WTC11 (cell line): ENCODE measurements around the gene TBX15. TPM values are rescaled to one million over a fixed set of nuclear protein-coding genes. Genes with fewer than 3 reads are reported as not detected.

ENCODE experiments used
- ATAC-seq: fragments of 200-7000 bp; cut with Tn5 transposase; 2 replicates; pipeline ENCODE4 v1.10.0; 2021; ENCODE audit warnings: mild to moderate bottlenecking, moderate library complexity
- CTCF ChIA-PET: fragments of 300-600 bp; sonication (Branson Sonifier 250); formaldehyde crosslinking; loops from one replicate; lab custom pipeline; 2021; ENCODE audit warnings: antibody characterized with exemption; lab: Charles Lee
- POLR2A ChIA-PET: fragments of 350-600 bp; sonication (Branson Sonifier 250); formaldehyde crosslinking; loops from one replicate; lab custom pipeline; 2021; ENCODE audit warnings: antibody characterized with exemption; lab: Charles Lee
- DNase-seq: peaks from one replicate; pipeline ENCODE4 v3.0.0; 2021; ENCODE audit warnings: low spot score
- H3K27ac Mint-ChIP-seq: 2 replicates; pipeline ENCODE4 v1.8.0; 2021; ENCODE audit warnings: mixed read lengths
- H3K27me3 Mint-ChIP-seq: 2 replicates; pipeline ENCODE4 v1.8.0; 2021; ENCODE audit warnings: low read depth, mild to moderate bottlenecking, moderate library complexity, mixed read lengths
- H3K36me3 Mint-ChIP-seq: 2 replicates; pipeline ENCODE4 v1.8.0; 2021; ENCODE audit warnings: mixed read lengths
- H3K4me1 Mint-ChIP-seq: 2 replicates; pipeline ENCODE4 v1.8.0; 2022; ENCODE audit warnings: mixed read lengths
- H3K4me3 Mint-ChIP-seq: 2 replicates; pipeline ENCODE4 v1.8.0; 2021; ENCODE audit warnings: mild to moderate bottlenecking, moderate library complexity, mixed read lengths
- H3K9me3 Mint-ChIP-seq: 2 replicates; pipeline ENCODE4 v1.8.0; 2021; ENCODE audit warnings: mixed read lengths
- ATF1 ChIP-seq: sonication (generic); formaldehyde crosslinking; IDR thresholded peaks from 2 replicates; pipeline ENCODE4 v1.8.1; 2023; ENCODE audit warnings: mild to moderate bottlenecking, moderate library complexity, missing genetic modification reagents
- FOXJ3 ChIP-seq: sonication (generic); formaldehyde crosslinking; IDR thresholded peaks from 2 replicates; pipeline ENCODE4 v1.9.0; 2021; ENCODE audit warnings: missing genetic modification reagents, mild to moderate bottlenecking, borderline replicate concordance
- FOXK1 ChIP-seq: sonication (generic); formaldehyde crosslinking; IDR thresholded peaks from 2 replicates; pipeline ENCODE4 v1.8.0; 2022; ENCODE audit warnings: mild to moderate bottlenecking, moderate library complexity, missing genetic modification reagents
- FOXP1 ChIP-seq: sonication (generic); formaldehyde crosslinking; IDR thresholded peaks from 2 replicates; pipeline ENCODE4 v1.8.0; 2022; ENCODE audit warnings: missing genetic modification reagents, mild to moderate bottlenecking, moderate library complexity, borderline replicate concordance
- GRHL2 ChIP-seq: fragments of 250-450 bp; sonication (Bioruptor Pico); IDR thresholded peaks from 2 replicates; pipeline ENCODE4 v1.8.0; 2022; ENCODE audit warnings: mild to moderate bottlenecking, moderate library complexity; ENCODE audit not compliant: insufficient replicate concordance, severe bottlenecking
- HMGA2 ChIP-seq: fragments of 250-450 bp; sonication (Bioruptor Pico); IDR thresholded peaks from 2 replicates; pipeline ENCODE4 v1.4.0; 2021; ENCODE audit warnings: mild to moderate bottlenecking, moderate library complexity
- JUN ChIP-seq: sonication (generic); formaldehyde crosslinking; IDR thresholded peaks from 2 replicates; pipeline ENCODE4 v1.8.0; 2023; ENCODE audit warnings: mild to moderate bottlenecking, missing genetic modification reagents
- NR1H2 ChIP-seq: sonication (generic); formaldehyde crosslinking; IDR thresholded peaks from 2 replicates; pipeline ENCODE4 v1.9.0; 2021; ENCODE audit warnings: mild to moderate bottlenecking, moderate library complexity, missing genetic modification reagents
- OVOL2 ChIP-seq: fragments of 250-450 bp; sonication (Bioruptor Pico); IDR thresholded peaks from 2 replicates; pipeline ENCODE4 v1.9.0; 2021; ENCODE audit warnings: mild to moderate bottlenecking, borderline replicate concordance
- PRRX2 ChIP-seq: fragments of 250-450 bp; sonication (Bioruptor Pico); IDR thresholded peaks from 2 replicates; pipeline ENCODE4 v1.8.0; 2021; ENCODE audit warnings: mild to moderate bottlenecking
- SMAD3 ChIP-seq: sonication (generic); formaldehyde crosslinking; IDR thresholded peaks from 2 replicates; pipeline ENCODE4 v1.8.0; 2022; ENCODE audit warnings: missing genetic modification reagents, mild to moderate bottlenecking, borderline replicate concordance
- TP53 ChIP-seq: sonication (generic); formaldehyde crosslinking; IDR thresholded peaks from 2 replicates; pipeline ENCODE4 v1.8.1; 2023; ENCODE audit warnings: mild to moderate bottlenecking, missing genetic modification reagents
- ZBTB21 ChIP-seq: sonication (generic); formaldehyde crosslinking; IDR thresholded peaks from 2 replicates; pipeline ENCODE4 v1.8.1; 2023; ENCODE audit warnings: mild to moderate bottlenecking, missing genetic modification reagents, borderline replicate concordance
- ZNF219 ChIP-seq: sonication (generic); formaldehyde crosslinking; IDR thresholded peaks from 2 replicates; pipeline ENCODE4 v1.8.0; 2023; ENCODE audit warnings: missing genetic modification reagents, mild to moderate bottlenecking, borderline replicate concordance
- ZNF263 ChIP-seq: sonication (generic); formaldehyde crosslinking; IDR thresholded peaks from 2 replicates; pipeline ENCODE4 v1.8.1; 2022; ENCODE audit warnings: low read depth, mild to moderate bottlenecking, moderate library complexity, missing genetic modification reagents
- total RNA-seq: library from RNA; stranded (reverse); gene quantifications from 3 replicates; pipeline ENCODE4 v1.2.3, GENCODE V29; 2021
- TF ChIP-seq, protein P1 (sequence below): fragments of 250-450 bp; sonication (Bioruptor Pico); IDR thresholded peaks from 2 replicates; pipeline ENCODE4 v2.1.2; 2022; ENCODE audit warnings: mild to moderate bottlenecking, moderate library complexity
- TF ChIP-seq, protein P2 (sequence below): sonication (generic); formaldehyde crosslinking; IDR thresholded peaks from 2 replicates; pipeline ENCODE4 v1.8.0; 2022; ENCODE audit warnings: mild to moderate bottlenecking, missing genetic modification reagents
- TF ChIP-seq, protein P3 (sequence below): fragments of 200-600 bp; IDR thresholded peaks from 2 replicates; pipeline ENCODE4 v1.8.0; 2022; ENCODE audit warnings: antibody characterized with exemption
- TF ChIP-seq, protein P4 (sequence below): sonication (generic); formaldehyde crosslinking; IDR thresholded peaks from 2 replicates; pipeline ENCODE4 v1.8.1; 2023; ENCODE audit warnings: mild to moderate bottlenecking, missing genetic modification reagents, moderate library complexity
- TF ChIP-seq, protein P5 (sequence below): sonication (generic); formaldehyde crosslinking; IDR thresholded peaks from 2 replicates; pipeline ENCODE4 v1.8.1; 2023; ENCODE audit warnings: mild to moderate bottlenecking, moderate library complexity, missing genetic modification reagents
- TF ChIP-seq, protein P6 (sequence below): sonication (generic); formaldehyde crosslinking; IDR thresholded peaks from 2 replicates; pipeline ENCODE4 v1.8.1; 2022; ENCODE audit warnings: low read depth, missing genetic modification reagents, borderline replicate concordance
- TF ChIP-seq, protein P7 (sequence below): sonication (generic); formaldehyde crosslinking; IDR thresholded peaks from 2 replicates; pipeline ENCODE4 v1.8.1; 2023; ENCODE audit warnings: mild to moderate bottlenecking, missing genetic modification reagents

The TBX15 gene
- total RNA-seq, 1 experiment from 2014 or later, result 0.11 TPM

DNA sequence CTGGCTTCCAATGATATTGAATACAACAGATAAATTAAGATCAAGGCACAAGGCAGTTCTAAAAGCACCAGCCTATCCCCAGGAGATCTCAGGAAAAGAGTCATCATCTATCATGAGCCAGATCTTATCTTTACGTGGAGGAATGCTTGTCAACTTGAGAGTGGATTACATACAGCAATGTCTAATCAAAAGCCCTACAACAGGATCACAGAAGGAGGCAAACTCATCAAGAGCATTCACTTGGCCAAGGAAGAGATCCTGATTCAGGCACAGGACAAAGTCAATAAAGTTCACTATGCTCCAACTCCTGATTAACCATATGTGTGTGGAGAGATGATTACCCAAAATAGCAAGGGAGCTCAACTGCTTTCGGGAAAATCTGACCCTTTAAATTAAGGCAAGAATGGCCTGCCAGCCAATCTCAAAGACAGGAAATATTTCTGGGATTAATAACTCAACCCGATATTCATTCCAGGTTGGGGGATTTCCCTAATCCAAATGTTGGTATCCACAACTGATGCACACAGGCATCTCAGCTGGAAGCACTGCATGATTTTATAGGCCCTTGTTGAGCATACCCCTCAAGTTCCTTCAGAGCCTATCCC lies 33.7 kb downstream of the TBX15 start:
- Mint-ChIP-seq H3K36me3 (no peaks in the 10 kb centered on the region), H3K9me3 (no peaks in the 10 kb centered on the region), H3K4me1 (peaks cover 10% of the 10 kb centered on the region), H3K27me3 (peaks cover 3% of the 10 kb centered on the region; the same call in 1 of the 2 replicates), H3K27ac (no peak overlapping the region), H3K4me3 (no peak overlapping the region)
- ATAC-seq (no peak), DNase-seq (no peak)
- CTCF ChIA-PET, result no interaction called here
- TF ChIP-seq, protein P1, sequence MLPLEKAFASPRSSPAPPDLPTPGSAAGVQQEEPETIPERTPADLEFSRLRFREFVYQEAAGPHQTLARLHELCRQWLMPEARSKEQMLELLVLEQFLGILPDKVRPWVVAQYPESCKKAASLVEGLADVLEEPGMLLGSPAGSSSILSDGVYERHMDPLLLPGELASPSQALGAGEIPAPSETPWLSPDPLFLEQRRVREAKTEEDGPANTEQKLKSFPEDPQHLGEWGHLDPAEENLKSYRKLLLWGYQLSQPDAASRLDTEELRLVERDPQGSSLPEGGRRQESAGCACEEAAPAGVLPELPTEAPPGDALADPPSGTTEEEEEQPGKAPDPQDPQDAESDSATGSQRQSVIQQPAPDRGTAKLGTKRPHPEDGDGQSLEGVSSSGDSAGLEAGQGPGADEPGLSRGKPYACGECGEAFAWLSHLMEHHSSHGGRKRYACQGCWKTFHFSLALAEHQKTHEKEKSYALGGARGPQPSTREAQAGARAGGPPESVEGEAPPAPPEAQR (CRISPR knock-in tag), result no peak
- TF ChIP-seq, protein P2, sequence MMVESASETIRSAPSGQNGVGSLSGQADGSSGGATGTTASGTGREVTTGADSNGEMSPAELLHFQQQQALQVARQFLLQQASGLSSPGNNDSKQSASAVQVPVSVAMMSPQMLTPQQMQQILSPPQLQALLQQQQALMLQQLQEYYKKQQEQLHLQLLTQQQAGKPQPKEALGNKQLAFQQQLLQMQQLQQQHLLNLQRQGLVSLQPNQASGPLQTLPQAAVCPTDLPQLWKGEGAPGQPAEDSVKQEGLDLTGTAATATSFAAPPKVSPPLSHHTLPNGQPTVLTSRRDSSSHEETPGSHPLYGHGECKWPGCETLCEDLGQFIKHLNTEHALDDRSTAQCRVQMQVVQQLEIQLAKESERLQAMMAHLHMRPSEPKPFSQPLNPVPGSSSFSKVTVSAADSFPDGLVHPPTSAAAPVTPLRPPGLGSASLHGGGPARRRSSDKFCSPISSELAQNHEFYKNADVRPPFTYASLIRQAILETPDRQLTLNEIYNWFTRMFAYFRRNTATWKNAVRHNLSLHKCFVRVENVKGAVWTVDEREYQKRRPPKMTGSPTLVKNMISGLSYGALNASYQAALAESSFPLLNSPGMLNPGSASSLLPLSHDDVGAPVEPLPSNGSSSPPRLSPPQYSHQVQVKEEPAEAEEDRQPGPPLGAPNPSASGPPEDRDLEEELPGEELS, result no peak
- TF ChIP-seq FOXP1 (CRISPR knock-in tag) (no peak), FOXJ3 (CRISPR knock-in tag) (no peak), ATF1 (CRISPR knock-in tag) (no peak), SMAD3 (CRISPR knock-in tag) (no peak), JUN (CRISPR knock-in tag) (no peak), FOXK1 (CRISPR knock-in tag) (no peak)
- TF ChIP-seq, protein P3, sequence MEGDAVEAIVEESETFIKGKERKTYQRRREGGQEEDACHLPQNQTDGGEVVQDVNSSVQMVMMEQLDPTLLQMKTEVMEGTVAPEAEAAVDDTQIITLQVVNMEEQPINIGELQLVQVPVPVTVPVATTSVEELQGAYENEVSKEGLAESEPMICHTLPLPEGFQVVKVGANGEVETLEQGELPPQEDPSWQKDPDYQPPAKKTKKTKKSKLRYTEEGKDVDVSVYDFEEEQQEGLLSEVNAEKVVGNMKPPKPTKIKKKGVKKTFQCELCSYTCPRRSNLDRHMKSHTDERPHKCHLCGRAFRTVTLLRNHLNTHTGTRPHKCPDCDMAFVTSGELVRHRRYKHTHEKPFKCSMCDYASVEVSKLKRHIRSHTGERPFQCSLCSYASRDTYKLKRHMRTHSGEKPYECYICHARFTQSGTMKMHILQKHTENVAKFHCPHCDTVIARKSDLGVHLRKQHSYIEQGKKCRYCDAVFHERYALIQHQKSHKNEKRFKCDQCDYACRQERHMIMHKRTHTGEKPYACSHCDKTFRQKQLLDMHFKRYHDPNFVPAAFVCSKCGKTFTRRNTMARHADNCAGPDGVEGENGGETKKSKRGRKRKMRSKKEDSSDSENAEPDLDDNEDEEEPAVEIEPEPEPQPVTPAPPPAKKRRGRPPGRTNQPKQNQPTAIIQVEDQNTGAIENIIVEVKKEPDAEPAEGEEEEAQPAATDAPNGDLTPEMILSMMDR, result no peak
- TF ChIP-seq, protein P4, sequence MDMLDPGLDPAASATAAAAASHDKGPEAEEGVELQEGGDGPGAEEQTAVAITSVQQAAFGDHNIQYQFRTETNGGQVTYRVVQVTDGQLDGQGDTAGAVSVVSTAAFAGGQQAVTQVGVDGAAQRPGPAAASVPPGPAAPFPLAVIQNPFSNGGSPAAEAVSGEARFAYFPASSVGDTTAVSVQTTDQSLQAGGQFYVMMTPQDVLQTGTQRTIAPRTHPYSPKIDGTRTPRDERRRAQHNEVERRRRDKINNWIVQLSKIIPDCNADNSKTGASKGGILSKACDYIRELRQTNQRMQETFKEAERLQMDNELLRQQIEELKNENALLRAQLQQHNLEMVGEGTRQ (CRISPR knock-in tag), result no peak
- POLR2A ChIA-PET, result no interaction called here

DNA sequence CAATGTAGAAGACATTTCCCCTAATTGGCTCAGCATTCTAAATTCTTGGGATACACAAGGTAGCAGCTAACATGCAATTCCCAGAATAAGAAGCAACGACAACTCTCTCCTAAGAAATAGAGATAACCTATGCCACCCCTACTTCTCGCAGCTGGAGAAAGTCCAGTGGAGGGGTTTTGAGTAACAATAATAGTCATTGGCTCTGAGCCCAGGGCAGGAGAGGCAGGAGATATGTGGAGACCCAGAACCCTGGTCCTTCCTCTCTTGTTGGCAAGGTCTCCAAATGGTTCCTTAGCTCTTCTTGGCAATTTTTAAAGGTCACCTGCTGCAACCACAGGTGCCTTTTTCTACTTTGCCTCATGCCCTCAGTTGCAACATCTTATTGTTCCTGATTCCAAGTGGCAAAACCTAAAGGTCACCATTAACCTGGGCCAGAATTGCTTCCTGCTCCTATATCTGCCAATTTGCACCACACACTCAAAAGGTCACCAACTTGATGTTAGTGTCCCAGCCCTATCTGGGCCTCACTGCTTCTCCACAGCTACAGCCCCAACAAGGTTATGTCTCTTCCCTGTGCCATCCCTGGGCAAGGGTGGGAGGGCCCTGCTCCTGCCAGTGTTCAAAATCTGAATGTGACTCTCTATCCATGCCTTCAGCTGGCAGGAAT lies 36.7 kb downstream of the TBX15 start:
- POLR2A ChIA-PET, result no interaction called here
- H3K9me3 Mint-ChIP-seq, result peaks cover 16% of the 10 kb centered on the region
- ATAC-seq (no peak), DNase-seq (no peak)
- TF ChIP-seq ZNF219 (CRISPR knock-in tag) (no peak), GRHL2 (CRISPR knock-in tag) (no peak), NR1H2 (CRISPR knock-in tag) (no peak), OVOL2 (CRISPR knock-in tag) (no peak), HMGA2 (CRISPR knock-in tag) (no peak), ZBTB21 (CRISPR knock-in tag) (no peak), ATF1 (CRISPR knock-in tag) (no peak), ZNF263 (CRISPR knock-in tag) (no peak), PRRX2 (CRISPR knock-in tag) (no peak), TP53 (CRISPR knock-in tag) (no peak), JUN (CRISPR knock-in tag) (no peak)
- TF ChIP-seq, protein P5, sequence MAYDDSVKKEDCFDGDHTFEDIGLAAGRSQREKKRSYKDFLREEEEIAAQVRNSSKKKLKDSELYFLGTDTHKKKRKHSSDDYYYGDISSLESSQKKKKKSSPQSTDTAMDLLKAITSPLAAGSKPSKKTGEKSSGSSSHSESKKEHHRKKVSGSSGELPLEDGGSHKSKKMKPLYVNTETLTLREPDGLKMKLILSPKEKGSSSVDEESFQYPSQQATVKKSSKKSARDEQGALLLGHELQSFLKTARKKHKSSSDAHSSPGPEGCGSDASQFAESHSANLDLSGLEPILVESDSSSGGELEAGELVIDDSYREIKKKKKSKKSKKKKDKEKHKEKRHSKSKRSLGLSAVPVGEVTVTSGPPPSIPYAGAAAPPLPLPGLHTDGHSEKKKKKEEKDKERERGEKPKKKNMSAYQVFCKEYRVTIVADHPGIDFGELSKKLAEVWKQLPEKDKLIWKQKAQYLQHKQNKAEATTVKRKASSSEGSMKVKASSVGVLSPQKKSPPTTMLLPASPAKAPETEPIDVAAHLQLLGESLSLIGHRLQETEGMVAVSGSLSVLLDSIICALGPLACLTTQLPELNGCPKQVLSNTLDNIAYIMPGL (CRISPR knock-in tag), result no peak
- TF ChIP-seq, protein P6, sequence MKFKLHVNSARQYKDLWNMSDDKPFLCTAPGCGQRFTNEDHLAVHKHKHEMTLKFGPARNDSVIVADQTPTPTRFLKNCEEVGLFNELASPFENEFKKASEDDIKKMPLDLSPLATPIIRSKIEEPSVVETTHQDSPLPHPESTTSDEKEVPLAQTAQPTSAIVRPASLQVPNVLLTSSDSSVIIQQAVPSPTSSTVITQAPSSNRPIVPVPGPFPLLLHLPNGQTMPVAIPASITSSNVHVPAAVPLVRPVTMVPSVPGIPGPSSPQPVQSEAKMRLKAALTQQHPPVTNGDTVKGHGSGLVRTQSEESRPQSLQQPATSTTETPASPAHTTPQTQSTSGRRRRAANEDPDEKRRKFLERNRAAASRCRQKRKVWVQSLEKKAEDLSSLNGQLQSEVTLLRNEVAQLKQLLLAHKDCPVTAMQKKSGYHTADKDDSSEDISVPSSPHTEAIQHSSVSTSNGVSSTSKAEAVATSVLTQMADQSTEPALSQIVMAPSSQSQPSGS, result no peak
- TF ChIP-seq, protein P7, sequence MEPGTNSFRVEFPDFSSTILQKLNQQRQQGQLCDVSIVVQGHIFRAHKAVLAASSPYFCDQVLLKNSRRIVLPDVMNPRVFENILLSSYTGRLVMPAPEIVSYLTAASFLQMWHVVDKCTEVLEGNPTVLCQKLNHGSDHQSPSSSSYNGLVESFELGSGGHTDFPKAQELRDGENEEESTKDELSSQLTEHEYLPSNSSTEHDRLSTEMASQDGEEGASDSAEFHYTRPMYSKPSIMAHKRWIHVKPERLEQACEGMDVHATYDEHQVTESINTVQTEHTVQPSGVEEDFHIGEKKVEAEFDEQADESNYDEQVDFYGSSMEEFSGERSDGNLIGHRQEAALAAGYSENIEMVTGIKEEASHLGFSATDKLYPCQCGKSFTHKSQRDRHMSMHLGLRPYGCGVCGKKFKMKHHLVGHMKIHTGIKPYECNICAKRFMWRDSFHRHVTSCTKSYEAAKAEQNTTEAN, result no peak
- no peaks in the 10 kb centered on the region for H3K4me1 Mint-ChIP-seq
- no peaks in the 10 kb centered on the region for H3K27me3 Mint-ChIP-seq
- CTCF ChIA-PET, result interaction anchor here (0.9 kb wide), 1 partner anchor 57 kb away, joined by 3 read pairs; no protein-coding TSS in a partner anchor
- H3K27ac Mint-ChIP-seq, result no peak overlapping the region
- 0 out of 2 replicates have a peak, but pooled peaks cover 10% of the 10 kb centered on the region for H3K36me3 Mint-ChIP-seq
- no peak overlapping the region for H3K4me3 Mint-ChIP-seq
